Activated T-helper 17 cell treated with anti-CD3 and anti-CD28 coated beads, Interleukin-2, amount 50 U/mL, for 72 hours (primary cell): ENCODE results near the gene POGLUT2. TPM values are rescaled to one million over a fixed set of nuclear protein-coding genes. Genes with fewer than 3 reads are reported as not detected.

Experiments used
- ATAC-seq: fragments of 150-1000 bp; cut with Tn5 transposase; replicated peaks from 2 replicates; pipeline ENCODE4 v1.10.0; 2021; ENCODE audit warnings: mild to moderate bottlenecking, moderate library complexity
- H3K27ac Mint-ChIP-seq: one replicate; pipeline ENCODE4 v1.8.0; 2022; ENCODE audit warnings: mixed read lengths
- H3K27me3 Mint-ChIP-seq: one replicate; pipeline ENCODE4 v1.8.0; 2022; ENCODE audit warnings: mixed read lengths
- H3K36me3 Mint-ChIP-seq: one replicate; pipeline ENCODE4 v1.8.0; 2022; ENCODE audit warnings: low read depth, mild to moderate bottlenecking, mixed read lengths
- H3K4me1 Mint-ChIP-seq: one replicate; pipeline ENCODE4 v1.8.0; 2022; ENCODE audit warnings: mixed read lengths
- H3K4me3 Mint-ChIP-seq: one replicate; pipeline ENCODE4 v1.8.0; 2022; ENCODE audit warnings: mild to moderate bottlenecking, mixed read lengths
- H3K9me3 Mint-ChIP-seq: one replicate; pipeline ENCODE4 v1.8.0; 2022; ENCODE audit warnings: mixed read lengths
- total RNA-seq, 2 donors: library from RNA; stranded (reverse); gene quantifications; one replicate each; pipeline ENCODE4 v1.2.3, GENCODE V29; 2022

The POGLUT2 gene
- total RNA-seq, result 1 to 10 TPM; 2.1 to 5.6 TPM

- Mint-ChIP-seq H3K27ac (peak within 1 kb of the TSS; percentile 15), H3K4me1 (peaks cover 8% of the 10 kb centered on the region), H3K4me3 (peak within 1 kb of the TSS; percentile 86), H3K27me3 (no peaks in the 10 kb centered on the region), H3K9me3 (no peaks in the 10 kb centered on the region), H3K36me3 (no peaks in the 10 kb centered on the region)
- peak; percentile 81 for ATAC-seq
Measured at GRCh38 chr13:102798581-102799425, at the start of gene POGLUT2, which contains the start of gene BIVM. Gene POGLUT2 (minus strand): TSS chr13:102798976. CDS start chr13:102798670, 306 bp downstream. Gene BIVM (plus strand): TSS chr13:102799119. CDS start chr13:102807268, 8,149 bp downstream.

- peak overlapping the region; percentile 80 for H3K27ac Mint-ChIP-seq
- H3K27me3 Mint-ChIP-seq, result no peaks in the 10 kb centered on the region
- peaks cover 56% of the 10 kb centered on the region for H3K36me3 Mint-ChIP-seq
- peak overlapping the region; percentile 84 for H3K4me3 Mint-ChIP-seq
- no peak for ATAC-seq
- H3K4me1 Mint-ChIP-seq, result peaks cover 21% of the 10 kb centered on the region
- no peaks in the 10 kb centered on the region for H3K9me3 Mint-ChIP-seq
Measured at GRCh38 chr13:102847272-102848234, 48.8 kb upstream of the POGLUT2 start.

DNA sequence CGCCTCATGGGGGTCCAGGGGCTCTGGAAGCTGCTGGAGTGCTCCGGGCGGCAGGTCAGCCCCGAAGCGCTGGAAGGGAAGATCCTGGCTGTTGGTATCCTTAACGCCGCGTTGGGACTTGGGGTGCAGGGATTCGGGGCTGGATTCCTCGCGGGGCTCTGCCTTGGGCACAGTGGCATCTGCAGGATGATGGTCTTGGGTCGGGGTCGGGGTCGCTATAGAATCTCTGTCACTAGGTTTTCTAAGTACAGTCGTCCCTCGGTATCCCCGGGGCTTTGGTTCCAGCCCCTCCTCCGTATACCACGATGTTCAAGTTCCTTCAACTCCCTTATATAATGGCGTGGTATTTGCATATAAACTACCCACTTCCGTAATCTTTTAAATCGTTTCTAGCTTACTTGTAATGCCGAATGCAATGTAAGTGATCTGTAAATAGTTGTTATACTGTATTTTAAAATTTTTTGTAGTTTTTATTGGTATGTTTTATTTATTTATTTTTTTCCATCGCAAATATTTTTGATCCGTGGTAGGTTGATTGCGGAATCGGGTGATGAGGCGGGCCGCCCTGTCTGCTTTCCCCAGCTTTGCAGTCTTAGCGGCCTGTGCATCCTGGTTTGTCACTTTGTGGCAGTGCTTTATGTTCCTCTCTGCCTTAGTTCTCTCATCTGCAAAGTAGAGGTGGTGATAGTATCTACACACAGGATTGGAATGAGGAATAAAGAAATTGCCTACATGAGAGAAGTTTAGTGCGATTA is 47.7 kb upstream of the POGLUT2 start:
- H3K27me3 Mint-ChIP-seq, result no peaks in the 10 kb centered on the region
- H3K9me3 Mint-ChIP-seq, result no peaks in the 10 kb centered on the region
- H3K36me3 Mint-ChIP-seq, result peaks cover 45% of the 10 kb centered on the region
- peak overlapping the region; percentile 80 for H3K27ac Mint-ChIP-seq
- ATAC-seq, result peak; percentile 51
- peaks cover 21% of the 10 kb centered on the region for H3K4me1 Mint-ChIP-seq
- H3K4me3 Mint-ChIP-seq, result peak overlapping the region; percentile 84

DNA sequence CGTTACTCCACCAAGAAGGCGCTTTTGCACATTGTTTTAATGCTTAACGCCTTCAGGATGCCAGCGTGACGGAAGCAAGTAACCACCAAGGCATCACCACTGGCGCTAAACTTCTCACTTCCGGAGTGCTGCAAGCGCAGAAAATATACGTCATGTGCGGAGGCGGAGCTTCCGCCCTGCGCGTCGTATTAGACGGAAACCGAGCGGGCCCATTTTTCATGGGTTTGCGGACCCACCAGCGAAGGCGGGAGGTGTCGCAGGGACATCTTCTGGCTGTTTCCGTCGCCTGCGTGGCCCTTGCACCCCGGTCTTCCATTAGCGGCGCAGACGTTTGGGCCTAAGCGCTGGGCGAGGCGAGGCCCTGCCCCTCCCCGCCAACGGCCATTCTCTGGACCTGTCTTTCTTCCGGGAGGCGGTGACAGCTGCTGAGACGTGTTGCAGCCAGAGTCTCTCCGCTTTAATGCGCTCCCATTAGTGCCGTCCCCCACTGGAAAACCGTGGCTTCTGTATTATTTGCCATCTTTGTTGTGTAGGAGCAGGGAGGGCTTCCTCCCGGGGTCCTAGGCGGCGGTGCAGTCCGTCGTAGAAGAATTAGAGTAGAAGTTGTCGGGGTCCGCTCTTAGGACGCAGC is 47.0 kb upstream of the POGLUT2 start, which contains the start of gene ERCC5:
TSS of gene ERCC5 (plus strand) at position 403 of the 631 bp plus-strand sequence. CDS start 235 bp downstream, outside the sequence.
- no peaks in the 10 kb centered on the region for H3K27me3 Mint-ChIP-seq
- ATAC-seq, result peak; percentile 90
- peak within 1 kb of the TSS; percentile 80 for H3K27ac Mint-ChIP-seq
- H3K36me3 Mint-ChIP-seq, result peaks cover 41% of the 10 kb centered on the region
- H3K4me3 Mint-ChIP-seq, result peak within 1 kb of the TSS; percentile 84
- H3K9me3 Mint-ChIP-seq, result no peaks in the 10 kb centered on the region
- peaks cover 21% of the 10 kb centered on the region for H3K4me1 Mint-ChIP-seq

GRCh38 chr13:102845289-102845629 is 46.5 kb upstream of the POGLUT2 start:
- peak; percentile 27 for ATAC-seq
- Mint-ChIP-seq H3K4me1 (peaks cover 16% of the 10 kb centered on the region), H3K27me3 (no peaks in the 10 kb centered on the region), H3K27ac (peak overlapping the region; percentile 80), H3K36me3 (peaks cover 36% of the 10 kb centered on the region), H3K9me3 (no peaks in the 10 kb centered on the region), H3K4me3 (peak overlapping the region; percentile 84)

DNA sequence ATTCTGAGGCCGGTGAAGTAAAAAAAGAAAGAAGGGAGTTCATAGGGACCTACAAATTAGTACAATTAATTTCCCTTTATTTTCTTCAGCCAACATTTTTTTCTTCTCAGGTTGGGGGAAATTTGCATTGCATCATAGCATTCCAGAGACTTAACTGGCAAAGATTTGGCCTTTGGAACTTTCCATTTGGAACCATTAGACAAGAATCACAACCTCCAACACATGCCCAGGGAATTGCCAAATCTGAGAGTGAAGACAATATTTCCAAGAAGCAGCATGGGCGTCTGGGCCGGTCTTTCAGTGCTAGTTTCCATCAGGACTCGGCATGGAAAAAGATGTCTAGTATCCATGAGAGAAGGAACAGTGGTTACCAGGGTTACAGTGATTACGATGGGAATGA is 40.7 kb upstream of the POGLUT2 start:
- H3K4me3 Mint-ChIP-seq, result no peak overlapping the region
- peaks cover 21% of the 10 kb centered on the region for H3K36me3 Mint-ChIP-seq
- H3K27ac Mint-ChIP-seq, result no peak overlapping the region
- no peaks in the 10 kb centered on the region for H3K27me3 Mint-ChIP-seq
- H3K9me3 Mint-ChIP-seq, result no peaks in the 10 kb centered on the region
- ATAC-seq, result no peak
- H3K4me1 Mint-ChIP-seq, result peaks cover under 1% of the 10 kb centered on the region

DNA sequence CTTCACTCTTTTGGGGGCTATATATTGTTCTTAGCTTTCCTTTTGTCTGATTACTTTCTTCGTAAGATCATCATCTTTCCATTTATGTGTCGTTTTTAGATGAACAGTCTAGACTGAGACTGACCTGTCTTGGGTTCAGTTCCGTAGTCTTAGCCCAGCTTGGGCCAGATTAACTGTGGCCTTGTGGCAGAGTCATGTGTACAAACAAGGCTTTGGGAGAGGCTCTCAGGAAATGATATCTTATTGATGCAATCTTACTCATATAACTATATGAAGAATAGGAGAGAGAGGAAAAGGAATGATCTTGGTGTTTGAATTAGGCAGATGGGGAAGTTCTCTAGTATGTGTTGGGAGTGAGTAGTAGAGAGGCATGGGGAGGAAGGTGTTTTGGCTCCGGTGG is 40.2 kb upstream of the POGLUT2 start:
- Mint-ChIP-seq H3K4me1 (no peaks in the 10 kb centered on the region), H3K27ac (no peak overlapping the region), H3K9me3 (no peaks in the 10 kb centered on the region), H3K4me3 (no peak overlapping the region), H3K36me3 (peaks cover 24% of the 10 kb centered on the region), H3K27me3 (no peaks in the 10 kb centered on the region)
- ATAC-seq, result no peak

GRCh38 chr13:102838273-102838672 is 39.5 kb upstream of the POGLUT2 start:
- no peak overlapping the region for H3K27ac Mint-ChIP-seq
- peaks cover 24% of the 10 kb centered on the region for H3K36me3 Mint-ChIP-seq
- H3K4me1 Mint-ChIP-seq, result no peaks in the 10 kb centered on the region
- no peaks in the 10 kb centered on the region for H3K27me3 Mint-ChIP-seq
- no peak overlapping the region for H3K4me3 Mint-ChIP-seq
- no peak for ATAC-seq
- H3K9me3 Mint-ChIP-seq, result no peaks in the 10 kb centered on the region

DNA sequence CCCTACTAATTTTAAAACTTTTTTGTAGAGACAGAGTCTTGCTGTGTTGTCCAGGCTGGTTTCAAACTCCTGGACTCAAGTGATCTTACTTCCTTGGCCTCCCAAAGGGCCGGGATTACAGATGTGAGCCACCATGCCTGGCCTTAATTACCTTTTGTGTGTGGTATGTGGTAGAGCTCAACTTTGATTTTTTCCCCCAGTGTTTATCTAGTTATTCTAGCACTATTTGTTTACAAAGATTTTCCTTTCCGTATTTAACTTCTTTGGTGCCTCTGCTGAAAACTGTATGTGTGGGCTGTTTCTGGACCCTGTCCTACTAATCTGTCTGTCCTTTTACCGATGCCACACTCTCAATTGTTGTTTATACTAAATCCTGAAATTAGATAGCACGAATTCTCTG is 37.7 kb upstream of the POGLUT2 start:
- Mint-ChIP-seq H3K27ac (no peak overlapping the region), H3K36me3 (peaks cover 24% of the 10 kb centered on the region), H3K4me3 (no peak overlapping the region), H3K27me3 (no peaks in the 10 kb centered on the region), H3K9me3 (no peaks in the 10 kb centered on the region), H3K4me1 (no peaks in the 10 kb centered on the region)
- ATAC-seq, result no peak

GRCh38 chr13:102830646-102831045 is 31.9 kb upstream of the POGLUT2 start:
- ATAC-seq, result no peak
- H3K27me3 Mint-ChIP-seq, result no peaks in the 10 kb centered on the region
- no peak overlapping the region for H3K4me3 Mint-ChIP-seq
- H3K4me1 Mint-ChIP-seq, result no peaks in the 10 kb centered on the region
- no peaks in the 10 kb centered on the region for H3K9me3 Mint-ChIP-seq
- peaks cover 22% of the 10 kb centered on the region for H3K36me3 Mint-ChIP-seq
- H3K27ac Mint-ChIP-seq, result no peak overlapping the region

- no peaks in the 10 kb centered on the region for H3K27me3 Mint-ChIP-seq
- H3K4me3 Mint-ChIP-seq, result no peak overlapping the region
- H3K9me3 Mint-ChIP-seq, result no peaks in the 10 kb centered on the region
- no peak for ATAC-seq
- H3K36me3 Mint-ChIP-seq, result peaks cover 35% of the 10 kb centered on the region
- H3K27ac Mint-ChIP-seq, result no peak overlapping the region
- no peaks in the 10 kb centered on the region for H3K4me1 Mint-ChIP-seq
Measured at GRCh38 chr13:102825921-102826706, 27.3 kb upstream of the POGLUT2 start.

- H3K9me3 Mint-ChIP-seq, result no peaks in the 10 kb centered on the region
- no peak overlapping the region for H3K4me3 Mint-ChIP-seq
- no peaks in the 10 kb centered on the region for H3K27me3 Mint-ChIP-seq
- no peaks in the 10 kb centered on the region for H3K4me1 Mint-ChIP-seq
- H3K36me3 Mint-ChIP-seq, result peaks cover 39% of the 10 kb centered on the region
- ATAC-seq, result no peak
- H3K27ac Mint-ChIP-seq, result no peak overlapping the region
Measured at GRCh38 chr13:102825400-102825799, 26.6 kb upstream of the POGLUT2 start.

- no peaks in the 10 kb centered on the region for H3K9me3 Mint-ChIP-seq
- H3K4me1 Mint-ChIP-seq, result peaks cover 6% of the 10 kb centered on the region
- no peak for ATAC-seq
- no peaks in the 10 kb centered on the region for H3K27me3 Mint-ChIP-seq
- H3K4me3 Mint-ChIP-seq, result no peak overlapping the region
- no peak overlapping the region for H3K27ac Mint-ChIP-seq
- peaks cover 60% of the 10 kb centered on the region for H3K36me3 Mint-ChIP-seq
Measured at GRCh38 chr13:102817907-102818306, 19.1 kb upstream of the POGLUT2 start.
